NCI-H748 (cell line): ENCODE measurements around the gene DNASE1L1.

ENCODE experiments used
- DNase-seq: peaks from one replicate; lab custom pipeline; 2025; ENCODE audit not compliant: unreplicated experiment; lab: John Stamatoyannopoulos, UW

Gene DNASE1L1

GRCh38 chrX:154369449-154370299 is 39.4 kb downstream of the DNASE1L1 start:
- peak; percentile 82 for DNase-seq

DNA sequence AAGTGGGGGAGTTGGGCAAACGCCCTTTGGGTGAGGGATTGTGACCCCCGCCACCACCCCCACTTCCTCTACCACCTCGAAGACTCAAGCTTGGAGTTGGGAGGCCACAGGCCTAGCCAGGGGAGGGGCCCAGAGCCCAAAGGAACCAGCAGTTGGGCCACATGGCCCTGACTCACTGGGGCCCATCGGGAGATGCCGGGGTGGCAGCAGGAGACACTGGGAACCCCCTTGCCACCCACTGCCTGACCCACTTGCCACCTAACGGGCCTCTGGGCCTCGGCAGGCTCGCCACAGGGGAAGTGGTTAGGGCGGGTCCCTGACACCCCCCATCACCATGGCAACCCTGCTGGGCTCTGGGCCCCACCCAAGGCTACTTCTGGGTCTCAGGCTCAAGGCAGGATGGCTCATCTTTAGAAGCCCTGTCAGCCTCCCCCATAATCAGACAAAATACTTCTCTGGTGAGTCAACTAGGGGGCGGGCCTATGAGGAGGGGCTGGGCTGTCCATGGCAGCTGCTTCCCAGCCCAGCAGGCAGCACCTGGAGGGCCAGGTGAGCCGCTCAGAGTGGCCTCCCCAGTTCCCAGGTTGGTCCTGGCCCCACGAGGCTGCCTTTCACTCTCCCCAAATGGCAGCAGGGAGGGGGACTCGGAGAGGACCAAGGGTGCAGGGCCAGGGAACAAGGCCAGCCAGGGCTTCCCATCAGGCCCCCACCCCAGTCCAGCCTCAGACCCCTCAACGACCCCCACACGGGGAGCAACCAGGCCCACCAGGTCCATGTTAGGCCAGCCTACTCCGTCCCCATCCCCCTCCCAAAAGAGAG is 40.2 kb downstream of the DNASE1L1 start:
- peak; percentile 61 for DNase-seq

- DNase-seq: no peak
Measured at GRCh38 chrX:154367474-154368308, 41.4 kb downstream of the DNASE1L1 start.

GRCh38 chrX:154366666-154367055 is 42.4 kb downstream of the DNASE1L1 start:
- DNase-seq: no peak

DNA sequence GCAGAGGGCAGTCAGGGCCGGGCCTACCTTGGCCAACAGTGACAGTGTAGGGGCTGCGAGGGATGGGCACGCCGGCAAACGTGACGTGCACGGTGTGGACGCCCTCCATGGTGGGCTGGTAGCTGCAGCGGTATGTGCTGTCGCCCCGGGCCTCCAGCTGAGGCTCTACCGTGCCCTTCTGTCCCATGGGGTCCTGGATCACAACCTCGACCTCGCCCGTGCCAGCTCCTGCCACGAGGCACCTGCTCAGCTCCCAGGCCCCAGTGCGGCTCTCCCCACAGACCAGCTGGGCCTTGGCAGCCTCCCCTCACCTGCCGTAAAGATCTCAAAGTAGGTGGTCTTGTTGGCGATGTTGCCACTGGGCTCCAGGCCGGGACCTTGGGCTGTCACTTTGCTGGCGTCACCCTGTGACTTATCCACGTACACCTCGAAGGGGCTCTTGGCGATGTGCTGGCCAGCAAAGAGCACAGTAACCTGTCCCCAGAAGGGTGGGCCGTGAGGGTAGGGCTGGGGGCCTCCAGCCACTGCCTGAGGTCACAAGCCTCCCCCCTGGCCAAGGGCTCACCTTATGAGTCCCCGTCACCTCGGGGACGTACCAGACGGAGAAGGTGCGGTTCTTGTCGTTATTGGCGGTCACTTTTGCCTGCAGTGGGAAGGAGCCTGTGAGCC is 42.9 kb downstream of the DNASE1L1 start:
- DNase-seq: no peak

- DNase-seq: no peak
Measured at GRCh38 chrX:154365052-154365600, 43.9 kb downstream of the DNASE1L1 start.

GRCh38 chrX:154363706-154364439 is 45.2 kb downstream of the DNASE1L1 start:
- no peak for DNase-seq

DNA sequence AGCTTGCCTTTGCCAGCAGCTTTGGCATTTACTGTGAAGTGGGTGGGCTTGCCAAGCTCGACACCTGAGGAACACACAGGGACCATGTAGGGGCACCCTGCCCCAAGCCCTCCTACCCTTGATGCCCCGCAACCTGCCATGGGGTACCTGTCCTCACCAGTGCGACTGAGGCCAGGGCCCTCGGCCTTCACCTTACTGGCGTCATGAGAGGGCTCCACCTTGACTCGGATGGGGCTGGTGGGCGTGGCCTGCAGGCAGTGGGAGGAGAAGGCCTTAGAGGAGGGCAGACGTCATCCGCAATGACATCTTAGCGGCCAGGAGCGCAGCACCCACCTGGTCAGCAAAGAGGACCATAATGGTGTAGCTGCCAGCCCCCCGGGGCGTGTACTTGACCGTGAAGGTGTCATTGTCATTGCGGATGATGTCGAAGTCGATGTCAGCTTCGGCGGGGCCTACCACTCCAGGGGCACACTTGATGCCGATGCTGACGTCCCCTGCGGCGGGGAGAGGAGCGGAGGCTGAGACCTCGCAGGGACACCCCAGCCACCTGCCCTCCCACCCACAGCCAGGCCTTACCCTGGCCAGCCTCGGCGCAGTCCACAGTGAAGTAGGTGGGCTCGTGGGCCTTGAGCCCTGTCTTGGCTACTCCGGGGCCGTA is 46.8 kb downstream of the DNASE1L1 start:
- no peak for DNase-seq

DNA sequence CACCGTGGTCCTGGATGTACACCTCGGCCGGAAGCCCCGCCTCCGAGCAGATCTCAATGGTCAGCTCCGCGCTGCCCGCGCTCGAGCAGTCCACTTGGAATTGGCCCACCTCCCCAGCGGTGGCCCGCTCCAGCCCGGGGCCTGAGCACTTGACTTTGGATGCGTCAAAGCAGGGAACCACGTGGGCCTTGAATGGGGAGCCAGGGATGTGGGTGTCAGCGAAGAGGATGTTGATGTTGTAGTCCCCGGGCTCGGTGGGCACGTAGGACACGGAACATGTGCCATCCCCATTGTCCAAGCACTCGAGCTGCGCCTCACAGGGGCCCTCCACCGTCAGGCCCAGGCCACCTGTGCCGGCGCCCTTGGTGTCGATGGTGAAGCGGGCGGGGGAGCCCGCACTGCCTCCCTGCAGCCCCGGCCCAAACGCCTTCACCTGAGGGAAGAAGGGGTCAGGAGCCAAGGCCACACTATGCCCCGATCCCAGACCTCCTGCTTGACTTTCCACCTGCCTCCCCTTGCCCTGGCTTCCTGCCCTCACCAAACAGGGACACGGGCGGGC is 48.8 kb downstream of the DNASE1L1 start:
- no peak for DNase-seq

DNA sequence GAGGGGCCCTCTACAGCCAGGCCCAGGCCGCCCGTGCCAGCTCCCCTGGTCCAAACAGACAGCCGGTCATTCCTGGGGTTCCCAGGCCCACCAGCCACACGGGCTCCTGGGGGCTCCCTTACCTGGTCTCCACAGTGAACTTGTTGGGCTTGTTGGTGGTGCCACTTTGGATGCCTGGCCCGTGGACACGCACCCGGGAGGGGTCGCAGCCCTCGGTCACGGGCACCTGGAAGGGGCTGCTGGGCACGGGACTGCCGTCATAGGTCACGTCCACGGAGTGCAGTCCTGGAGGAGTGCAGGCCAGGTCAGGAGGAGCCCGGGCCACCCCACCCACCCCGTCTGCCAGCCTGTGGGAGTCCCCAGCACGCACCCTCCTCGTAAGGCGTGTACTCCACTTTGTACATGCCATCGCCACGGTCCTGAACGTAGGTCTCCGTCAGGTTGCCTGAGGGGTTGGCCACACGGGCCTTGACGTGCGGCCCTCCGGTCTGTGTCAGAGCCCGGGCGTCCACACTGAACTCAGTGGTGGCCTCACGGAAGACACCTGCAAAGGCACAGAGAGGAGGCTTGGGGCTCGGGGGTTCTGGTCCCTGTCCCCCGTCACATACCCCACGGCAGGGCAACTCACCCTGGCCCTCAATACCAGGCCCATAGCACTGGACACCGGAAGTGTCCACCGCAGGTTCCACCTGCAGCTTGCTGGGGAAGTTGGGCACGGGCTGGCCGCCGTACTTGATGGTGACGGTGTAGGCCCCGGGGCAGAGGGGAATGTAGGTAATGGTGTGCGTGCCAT is 49.5 kb downstream of the DNASE1L1 start:
- DNase-seq: no peak

GRCh38 chrX:154358829-154359228 is 50.2 kb downstream of the DNASE1L1 start:
- no peak for DNase-seq

DNA sequence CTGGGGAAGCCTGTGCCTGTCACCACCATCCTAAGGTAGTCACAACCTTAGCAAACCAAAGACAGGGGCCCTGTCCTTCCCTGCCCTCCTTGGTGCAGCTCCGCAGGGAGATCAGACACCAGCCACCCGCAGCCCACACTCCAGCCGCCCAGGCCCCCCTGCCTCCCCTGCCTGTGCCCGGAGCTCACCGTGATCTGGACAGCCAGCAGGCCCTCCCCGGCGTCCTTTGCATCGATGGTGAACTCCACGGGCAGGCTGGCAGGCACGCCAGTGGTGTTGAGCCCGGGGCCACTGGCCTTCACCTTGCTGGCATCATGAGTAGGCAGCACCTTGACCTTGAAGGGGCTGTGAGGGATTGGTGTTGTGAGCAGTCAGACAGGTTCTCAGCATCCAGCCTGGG is 51.0 kb downstream of the DNASE1L1 start:
- DNase-seq: no peak

DNA sequence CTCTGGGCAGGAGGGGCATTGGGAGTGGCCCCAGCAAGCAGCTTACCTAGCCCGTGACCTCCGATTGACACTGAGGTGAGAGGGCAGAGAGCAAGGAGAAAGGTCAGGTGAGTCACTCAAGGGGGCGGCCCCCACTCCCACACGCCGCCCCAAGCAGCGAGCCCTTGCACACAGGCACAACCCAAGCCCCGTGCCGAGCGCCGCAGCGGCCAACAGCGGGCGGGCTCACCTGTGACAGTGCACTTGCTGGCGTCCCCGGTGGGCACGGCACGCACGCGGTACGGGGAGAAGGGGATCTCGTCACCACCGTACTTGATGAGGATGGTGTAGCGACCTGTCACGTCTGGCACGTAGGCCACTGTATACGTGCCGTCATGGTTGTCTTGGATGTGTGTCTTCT is 51.8 kb downstream of the DNASE1L1 start:
- no peak for DNase-seq

GRCh38 chrX:154356596-154356995 is 52.5 kb downstream of the DNASE1L1 start:
- no peak for DNase-seq

GRCh38 chrX:154355776-154356140 is 53.3 kb downstream of the DNASE1L1 start:
- no peak for DNase-seq

- no peak for DNase-seq
Measured at GRCh38 chrX:154355094-154355775, 53.8 kb downstream of the DNASE1L1 start.

GRCh38 chrX:154354516-154354915 is 54.5 kb downstream of the DNASE1L1 start:
- DNase-seq: no peak

GRCh38 chrX:154354013-154354412 is 55.0 kb downstream of the DNASE1L1 start:
- DNase-seq: no peak
